Activated CD4-positive, alpha-beta T cell treated with anti-CD3 and anti-CD28 coated beads for 4 hours (primary cell): Measurements from ENCODE around the gene NCCRP1.

Experiments used
- DNase-seq, 2 donors: peaks; one replicate each; pipeline ENCODE4 v3.0.0-alpha.2; 2020

The NCCRP1 gene

DNA sequence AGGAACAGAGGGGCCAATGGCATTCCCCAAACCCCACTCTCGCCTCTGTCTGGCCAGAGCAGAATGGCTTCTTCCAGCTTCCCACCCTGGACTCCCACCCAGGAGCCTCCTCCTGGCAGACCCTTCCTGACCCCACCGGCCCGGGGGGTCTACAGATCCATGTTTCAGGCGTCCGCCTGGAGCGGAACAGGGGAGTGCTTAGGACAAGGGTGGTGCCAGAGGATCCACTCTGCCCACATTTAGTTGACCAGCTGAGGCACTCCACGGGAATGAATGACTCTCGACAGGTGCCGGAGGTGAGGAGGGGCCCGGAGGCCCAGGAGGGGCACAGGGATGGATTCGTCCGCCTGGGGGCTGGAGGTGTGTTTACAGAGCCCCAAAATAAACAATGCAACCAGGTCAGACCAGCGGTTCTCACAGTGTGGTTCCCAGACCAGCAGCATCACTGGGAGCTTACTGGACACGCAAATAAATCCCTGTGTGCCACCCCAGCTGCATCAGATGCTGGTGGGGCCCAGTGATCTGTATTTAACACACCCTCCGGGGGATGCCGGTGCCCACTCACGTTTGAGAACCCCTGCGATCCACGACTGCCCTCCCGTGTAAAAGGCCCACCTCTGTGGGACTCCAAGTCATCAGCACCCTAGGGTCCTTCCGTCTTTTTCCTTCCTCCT lies 15.1 kb upstream of the NCCRP1 start:
- DNase-seq, result no peak

GRCh38 chr19:39182174-39182505 lies 14.6 kb upstream of the NCCRP1 start:
- no peak for DNase-seq

GRCh38 chr19:39183104-39183503 lies 13.7 kb upstream of the NCCRP1 start:
- no peak for DNase-seq

- no peak for DNase-seq
These were observed 10.4 kb upstream of the NCCRP1 start for GRCh38 chr19:39186391-39186790.

- no peak for DNase-seq
These were observed 9.2 kb upstream of the NCCRP1 start for GRCh38 chr19:39187552-39187943.

GRCh38 chr19:39188960-39189359 lies 7.8 kb upstream of the NCCRP1 start:
- DNase-seq, result no peak

DNA sequence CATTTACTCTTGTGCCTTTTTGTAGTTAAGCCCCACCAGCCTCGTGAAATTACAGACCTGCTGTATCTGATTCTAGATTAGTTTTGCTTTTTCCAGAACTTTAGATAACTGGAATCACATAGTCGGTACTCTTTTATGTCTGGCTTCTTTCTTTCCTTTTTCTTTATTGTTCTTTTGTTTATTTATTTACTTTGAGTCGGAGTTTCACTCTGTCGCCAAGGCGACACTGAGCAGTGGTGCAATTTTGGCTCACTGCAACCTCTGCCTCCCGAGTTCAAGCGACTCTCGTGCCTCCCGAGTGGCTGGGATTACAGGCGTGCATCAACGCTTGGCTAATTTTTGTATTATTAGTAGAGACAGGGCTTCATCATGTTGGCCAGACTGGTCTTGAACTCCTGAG lies 6.0 kb upstream of the NCCRP1 start:
- no peak for DNase-seq

DNA sequence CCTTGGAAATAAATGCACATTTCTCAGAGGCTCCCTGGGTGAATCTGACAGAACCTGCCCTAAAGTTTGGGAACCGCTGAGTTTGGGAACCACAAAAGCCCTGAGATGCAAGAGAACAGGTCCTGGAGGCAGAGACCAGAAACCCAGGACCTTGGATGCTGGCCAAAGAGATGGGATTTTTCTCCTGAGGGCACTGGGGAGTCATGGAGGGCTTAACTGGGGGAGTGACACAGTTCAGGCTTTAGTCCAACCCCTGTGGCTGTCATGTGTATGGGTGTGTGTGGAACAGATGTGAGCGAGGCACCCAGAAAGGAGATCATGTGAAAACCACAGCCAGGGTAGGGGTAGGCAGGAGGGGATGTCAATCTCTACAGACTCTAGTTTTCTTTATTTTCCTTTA lies 3.9 kb upstream of the NCCRP1 start:
- DNase-seq, result no peak

DNA sequence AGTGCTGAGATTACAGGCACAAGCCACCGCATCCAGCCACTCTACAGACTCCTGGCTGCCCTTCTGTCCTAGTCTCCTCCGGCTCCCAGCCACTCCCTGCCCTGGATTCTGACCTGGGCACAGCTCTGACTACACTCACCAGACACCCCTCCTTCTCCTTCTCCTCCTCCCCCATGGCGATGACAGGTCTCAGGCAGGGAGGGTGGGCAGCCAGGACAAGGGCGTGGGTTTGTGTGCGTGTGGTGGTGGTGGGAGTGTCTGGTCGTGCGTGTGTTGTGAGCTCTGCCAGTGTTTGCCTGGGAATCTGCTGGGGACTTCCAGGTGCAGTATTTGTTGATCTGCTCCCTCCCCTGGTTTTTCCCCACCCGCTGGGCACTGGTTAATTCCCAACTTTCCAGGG lies 3.0 kb upstream of the NCCRP1 start:
- DNase-seq, result no peak

- DNase-seq, result no peak
These were observed 1.8 kb upstream of the NCCRP1 start for GRCh38 chr19:39194832-39195542.

GRCh38 chr19:39195755-39196154 lies 1.0 kb upstream of the NCCRP1 start:
- no peak for DNase-seq

DNA sequence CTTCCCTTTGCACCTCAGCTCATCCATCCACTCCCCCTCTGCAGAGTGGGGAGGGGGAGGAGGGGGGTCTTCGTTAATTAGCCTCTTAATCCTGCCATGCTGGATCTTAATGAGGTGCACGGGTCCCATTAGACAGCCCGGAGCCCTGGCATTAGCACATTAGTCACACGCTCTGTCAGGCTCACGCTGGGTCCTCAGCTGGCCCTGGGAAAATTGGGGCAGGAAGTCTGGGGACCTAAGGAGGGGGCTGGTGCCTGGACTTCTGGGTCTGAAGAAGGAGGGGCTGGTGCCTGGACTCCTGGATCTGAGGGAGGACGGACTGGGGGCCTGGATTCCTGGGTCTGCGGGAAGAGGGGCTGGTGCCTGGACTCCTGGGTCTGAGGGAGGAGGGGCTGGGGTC lies 444 bp upstream of the NCCRP1 start:
- no peak for DNase-seq

GRCh38 chr19:39197808-39198207 lies 1.0 kb downstream of the NCCRP1 start:
- no peak for DNase-seq

DNA sequence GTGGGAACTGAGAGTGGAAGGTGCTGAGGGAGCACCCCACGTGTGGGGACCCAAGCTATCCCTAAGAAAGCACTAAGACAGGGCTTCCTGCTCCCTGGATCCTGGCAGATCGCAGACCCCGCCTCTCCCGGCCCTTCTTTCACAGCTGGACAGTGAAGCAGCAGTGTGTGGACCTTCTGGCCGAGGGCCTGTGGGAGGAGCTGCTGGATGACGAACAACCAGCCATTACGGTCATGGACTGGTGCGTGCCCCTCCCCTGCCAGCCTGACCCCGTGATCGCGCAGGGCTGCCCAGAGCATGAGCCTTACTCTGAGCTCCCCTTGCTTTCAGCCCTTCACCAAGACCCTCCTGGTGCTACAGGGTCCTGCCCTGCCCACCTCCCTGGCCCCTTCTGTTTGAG lies 2.3 kb downstream of the NCCRP1 start:
- no peak for DNase-seq

DNA sequence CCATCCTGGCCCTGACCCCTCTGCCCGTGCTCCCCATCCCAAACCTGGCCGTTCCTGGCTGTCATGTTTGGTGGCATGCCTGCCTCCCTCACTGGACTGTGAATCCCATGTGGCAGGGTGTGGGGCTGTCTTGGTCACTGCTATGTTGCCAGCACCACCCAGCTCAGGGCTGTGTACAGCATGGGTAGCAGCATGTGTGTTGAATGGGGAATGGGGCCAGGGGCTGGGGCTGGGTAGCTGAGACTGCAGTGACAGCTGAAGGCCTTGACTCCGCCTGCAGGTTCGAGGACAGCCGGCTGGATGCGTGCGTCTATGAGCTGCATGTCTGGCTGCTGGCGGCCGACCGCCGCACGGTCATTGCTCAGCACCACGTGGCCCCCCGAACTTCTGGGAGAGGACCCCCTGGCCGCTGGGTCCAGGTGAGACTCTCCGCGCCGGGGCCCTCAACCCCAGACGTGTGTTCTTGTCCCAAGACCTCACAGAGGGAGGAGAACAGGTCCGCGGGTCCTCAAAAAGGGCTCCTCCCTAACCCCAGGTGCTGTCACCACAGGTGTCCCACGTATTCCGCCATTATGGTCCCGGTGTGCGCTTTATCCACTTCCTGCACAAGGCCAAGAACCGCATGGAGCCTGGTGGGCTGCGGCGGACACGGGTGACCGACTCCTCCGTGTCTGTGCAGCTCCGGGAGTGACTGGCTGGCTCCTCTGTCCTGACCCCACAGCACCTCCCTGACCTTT lies 3.5 kb downstream of the NCCRP1 start:
- no peak for DNase-seq

GRCh38 chr19:39200803-39201115 lies 4.0 kb downstream of the NCCRP1 start:
- no peak for DNase-seq

DNA sequence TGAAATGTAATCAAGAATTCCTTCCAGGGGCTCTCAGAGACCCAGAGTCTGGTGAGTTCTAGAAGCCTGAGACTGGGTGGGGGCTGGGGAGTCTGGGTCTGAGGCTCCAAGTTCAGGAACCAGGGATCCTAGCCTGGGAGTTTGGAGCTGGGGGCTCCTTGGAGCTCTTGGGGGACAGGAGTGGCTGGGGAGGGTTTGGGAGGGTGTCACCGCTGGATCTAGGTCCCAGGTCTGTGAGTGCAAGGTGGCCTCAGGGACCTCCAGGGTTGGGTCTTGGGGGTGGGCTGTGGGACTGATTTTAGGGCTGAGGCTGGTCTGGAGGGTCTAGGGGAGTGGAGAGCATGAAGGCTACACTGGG lies 6.2 kb downstream of the NCCRP1 start:
- DNase-seq, result no peak

- no peak for DNase-seq
These were observed 6.9 kb downstream of the NCCRP1 start, which contains the start of gene SYCN for GRCh38 chr19:39203372-39204341. SYCN (minus strand) TSS chr19:39204263; CDS start chr19:39204254, 9 bp downstream.

GRCh38 chr19:39205449-39205764 lies 8.6 kb downstream of the NCCRP1 start:
- no peak for DNase-seq

GRCh38 chr19:39206122-39206521 lies 9.4 kb downstream of the NCCRP1 start:
- DNase-seq, result no peak

- no peak for DNase-seq
These were observed 10.6 kb downstream of the NCCRP1 start for GRCh38 chr19:39207293-39207836.

DNA sequence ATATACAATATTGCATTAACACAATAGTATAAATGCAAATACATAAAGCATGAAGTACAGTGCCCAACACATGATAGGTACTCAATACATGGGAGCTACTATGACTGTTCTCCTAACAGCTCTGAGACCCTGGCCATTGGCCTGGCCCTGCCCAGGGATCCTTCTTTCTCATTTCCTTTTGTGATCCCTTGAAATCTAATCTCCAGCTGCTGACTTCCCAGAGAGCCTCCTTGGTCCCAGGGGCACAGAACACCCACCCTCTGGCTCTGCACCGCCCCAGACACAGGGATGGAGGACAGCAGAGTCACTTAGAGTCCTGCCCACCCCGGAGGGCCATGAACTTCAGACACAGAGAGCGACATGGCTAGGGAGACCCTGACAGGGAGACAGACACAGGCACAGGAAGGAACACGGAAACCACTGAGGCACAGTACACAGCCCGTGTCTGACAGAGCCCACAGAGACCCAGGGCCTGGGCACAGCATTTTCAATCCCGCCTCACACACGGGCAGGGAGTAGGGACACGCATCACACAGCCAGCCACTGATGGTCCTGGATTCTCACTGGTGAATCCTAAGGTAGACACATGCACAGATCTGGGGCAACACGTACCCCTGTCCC lies 11.5 kb downstream of the NCCRP1 start:
- no peak for DNase-seq

- no peak for DNase-seq
These were observed 12.4 kb downstream of the NCCRP1 start for GRCh38 chr19:39209196-39209595.
